Cardiac fibroblast (primary cell): Measurements from ENCODE around the gene AEN.

Experiments used
- DNase-seq, 2 donors: peaks; one replicate each; pipeline versions ENCODE4 v3.0.0 to v3.0.0-alpha.2; 2010; ENCODE audit warnings: low read depth in 2 of 2
- H3K4me3 ChIP-seq, 2 donors: replicated peaks in 1 of 2; 1 replicate in 1 of 2; 2 replicates in 1 of 2; pipeline ENCODE4 v1.5.1; 2011; ENCODE audit warnings: low read depth in 2 of 2, low read length in 2 of 2, mild to moderate bottlenecking in 2 of 2, moderate library complexity in 1 of 2
- TF ChIP-seq, protein P1 (sequence below): IDR thresholded peaks from one replicate; pipeline ENCODE4 v1.5.1; 2011; ENCODE audit warnings: low read depth, mild to moderate bottlenecking, low read length, inconsistent platforms

Gene AEN

DNA sequence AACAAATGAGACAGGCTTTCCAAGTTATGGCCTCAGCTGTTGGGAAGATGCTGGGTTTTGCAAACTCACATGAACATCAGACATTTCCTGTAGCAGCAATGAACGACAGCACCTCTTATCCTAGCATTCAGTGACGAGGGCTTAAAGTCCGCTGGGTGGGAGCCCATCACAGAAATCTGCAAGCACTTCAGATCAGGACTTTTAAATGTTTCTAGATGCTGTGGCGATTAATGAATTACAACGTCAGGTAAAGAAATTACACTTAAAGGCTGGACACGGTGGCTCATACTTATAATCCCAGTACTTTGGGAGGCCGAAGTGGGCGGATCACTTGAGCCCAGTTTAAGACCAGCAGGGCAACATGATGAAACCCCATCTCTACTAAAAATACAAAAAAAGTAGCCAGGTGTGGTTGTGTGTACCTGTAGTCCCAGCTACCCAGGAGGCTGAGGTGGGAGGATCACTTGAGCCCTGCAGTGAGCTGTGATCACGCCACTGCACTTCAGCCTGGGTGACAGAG is 3.9 kb downstream of the AEN start:
- TF ChIP-seq, protein P1, sequence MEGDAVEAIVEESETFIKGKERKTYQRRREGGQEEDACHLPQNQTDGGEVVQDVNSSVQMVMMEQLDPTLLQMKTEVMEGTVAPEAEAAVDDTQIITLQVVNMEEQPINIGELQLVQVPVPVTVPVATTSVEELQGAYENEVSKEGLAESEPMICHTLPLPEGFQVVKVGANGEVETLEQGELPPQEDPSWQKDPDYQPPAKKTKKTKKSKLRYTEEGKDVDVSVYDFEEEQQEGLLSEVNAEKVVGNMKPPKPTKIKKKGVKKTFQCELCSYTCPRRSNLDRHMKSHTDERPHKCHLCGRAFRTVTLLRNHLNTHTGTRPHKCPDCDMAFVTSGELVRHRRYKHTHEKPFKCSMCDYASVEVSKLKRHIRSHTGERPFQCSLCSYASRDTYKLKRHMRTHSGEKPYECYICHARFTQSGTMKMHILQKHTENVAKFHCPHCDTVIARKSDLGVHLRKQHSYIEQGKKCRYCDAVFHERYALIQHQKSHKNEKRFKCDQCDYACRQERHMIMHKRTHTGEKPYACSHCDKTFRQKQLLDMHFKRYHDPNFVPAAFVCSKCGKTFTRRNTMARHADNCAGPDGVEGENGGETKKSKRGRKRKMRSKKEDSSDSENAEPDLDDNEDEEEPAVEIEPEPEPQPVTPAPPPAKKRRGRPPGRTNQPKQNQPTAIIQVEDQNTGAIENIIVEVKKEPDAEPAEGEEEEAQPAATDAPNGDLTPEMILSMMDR, result no peak
- DNase-seq, result no peak
- H3K4me3 ChIP-seq, result no peak overlapping the region

DNA sequence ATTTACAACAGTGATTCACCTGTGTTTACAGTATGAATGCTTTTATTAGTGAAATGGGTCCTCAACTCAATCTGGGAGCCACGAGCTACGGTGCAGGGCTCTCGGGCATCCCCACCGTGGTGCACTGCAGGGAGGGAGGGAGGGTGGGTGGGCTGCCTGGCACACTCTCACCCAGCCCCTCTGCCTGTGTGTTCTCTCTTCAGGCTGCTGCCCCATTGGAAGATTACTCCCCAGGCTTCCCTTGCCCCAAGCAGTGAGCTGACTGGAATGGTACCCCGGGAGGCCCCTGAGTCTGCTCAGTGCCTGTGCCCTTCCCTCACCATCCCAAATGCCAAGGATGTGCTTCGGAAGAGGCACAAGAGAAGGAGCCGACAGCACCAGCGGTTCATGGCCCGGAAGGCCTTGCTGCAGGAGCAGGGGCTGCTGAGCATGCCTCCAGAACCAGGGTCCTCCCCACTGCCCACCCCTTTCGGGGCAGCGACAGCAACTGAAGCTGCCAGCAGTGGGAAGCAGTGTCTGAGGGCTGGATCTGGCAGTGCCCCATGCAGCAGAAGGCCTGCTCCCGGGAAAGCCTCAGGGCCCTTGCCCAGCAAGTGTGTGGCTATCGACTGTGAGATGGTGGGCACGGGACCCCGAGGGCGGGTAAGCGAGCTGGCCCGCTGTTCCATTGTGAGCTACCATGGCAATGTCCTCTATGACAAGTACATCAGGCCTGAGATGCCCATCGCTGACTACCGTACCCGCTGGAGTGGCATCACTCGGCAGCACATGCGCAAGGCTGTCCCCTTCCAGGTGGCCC is 5.0 kb downstream of the AEN start:
- TF ChIP-seq, protein P1, result no peak
- no peak overlapping the region for H3K4me3 ChIP-seq
- DNase-seq, result no peak

DNA sequence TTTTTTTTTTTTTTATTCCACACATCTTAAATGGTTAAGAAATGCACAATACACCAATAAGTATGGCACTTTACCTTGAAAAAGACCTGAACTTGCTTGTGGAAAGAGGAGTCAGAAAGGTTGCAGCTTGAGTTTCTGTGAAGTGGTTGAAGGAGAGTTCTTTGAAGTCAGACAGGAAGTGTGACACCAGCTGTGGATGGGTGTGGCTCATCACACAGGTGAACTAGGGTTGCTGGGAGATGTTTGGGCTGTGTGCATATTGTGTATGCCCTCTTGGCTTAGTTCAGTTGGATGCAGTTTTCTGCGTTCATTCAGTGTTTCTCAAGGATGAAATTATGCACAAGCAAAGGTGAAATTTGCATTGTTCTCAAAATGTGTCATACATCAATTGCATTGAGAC is 6.3 kb downstream of the AEN start:
- no peak for DNase-seq
- H3K4me3 ChIP-seq, result no peak overlapping the region
- TF ChIP-seq, protein P1, result no peak

DNA sequence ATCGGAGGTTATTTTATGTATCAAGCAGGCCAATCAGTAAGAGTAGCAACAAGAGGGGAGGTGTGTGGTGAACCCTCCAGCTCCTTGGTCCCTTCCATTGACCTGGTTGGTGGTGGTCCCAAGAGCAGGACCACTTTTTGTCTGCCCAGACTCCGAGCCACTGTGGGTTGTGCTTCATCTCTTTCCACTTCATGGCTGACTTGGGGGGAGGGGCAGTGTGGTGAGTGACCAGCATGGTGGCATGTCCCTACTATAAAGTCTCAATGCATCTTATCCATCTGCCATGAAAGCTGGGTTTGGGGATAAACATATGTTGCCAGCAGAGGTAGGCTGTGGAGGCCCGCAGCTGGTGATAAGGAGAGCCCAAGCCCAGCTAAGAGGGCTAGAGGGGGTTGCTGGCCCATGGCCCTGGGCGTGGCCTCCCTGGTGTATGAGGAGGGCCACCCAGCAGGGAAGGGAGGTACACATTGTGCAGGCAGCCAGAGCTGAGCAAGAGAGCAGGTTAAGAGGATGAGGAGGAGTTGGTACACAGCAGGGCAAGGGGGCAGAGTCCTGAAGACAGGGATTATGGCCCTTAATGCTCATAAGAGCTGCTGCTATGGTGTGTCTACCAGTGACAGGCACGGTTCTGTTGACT is 7.0 kb downstream of the AEN start:
- TF ChIP-seq, protein P1, result no peak
- H3K4me3 ChIP-seq, result no peak overlapping the region
- no peak for DNase-seq

DNA sequence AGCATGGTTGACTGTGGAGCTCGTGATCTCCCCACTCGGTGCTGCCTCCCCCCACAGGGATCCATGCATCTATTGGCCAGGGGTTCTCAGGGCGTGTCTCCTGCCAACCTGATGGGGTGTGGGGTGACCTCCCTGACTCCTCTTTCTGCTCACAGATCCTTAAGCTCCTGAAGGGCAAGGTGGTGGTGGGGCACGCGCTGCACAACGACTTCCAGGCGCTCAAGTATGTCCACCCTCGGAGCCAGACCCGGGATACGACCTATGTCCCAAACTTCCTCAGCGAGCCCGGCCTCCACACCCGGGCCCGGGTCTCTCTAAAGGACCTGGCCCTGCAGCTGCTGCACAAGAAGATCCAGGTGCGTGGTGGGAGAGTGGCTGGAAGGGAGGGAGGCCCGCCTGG is 7.9 kb downstream of the AEN start:
- no peak overlapping the region for H3K4me3 ChIP-seq
- no peak for DNase-seq
- TF ChIP-seq, protein P1, result no peak

DNA sequence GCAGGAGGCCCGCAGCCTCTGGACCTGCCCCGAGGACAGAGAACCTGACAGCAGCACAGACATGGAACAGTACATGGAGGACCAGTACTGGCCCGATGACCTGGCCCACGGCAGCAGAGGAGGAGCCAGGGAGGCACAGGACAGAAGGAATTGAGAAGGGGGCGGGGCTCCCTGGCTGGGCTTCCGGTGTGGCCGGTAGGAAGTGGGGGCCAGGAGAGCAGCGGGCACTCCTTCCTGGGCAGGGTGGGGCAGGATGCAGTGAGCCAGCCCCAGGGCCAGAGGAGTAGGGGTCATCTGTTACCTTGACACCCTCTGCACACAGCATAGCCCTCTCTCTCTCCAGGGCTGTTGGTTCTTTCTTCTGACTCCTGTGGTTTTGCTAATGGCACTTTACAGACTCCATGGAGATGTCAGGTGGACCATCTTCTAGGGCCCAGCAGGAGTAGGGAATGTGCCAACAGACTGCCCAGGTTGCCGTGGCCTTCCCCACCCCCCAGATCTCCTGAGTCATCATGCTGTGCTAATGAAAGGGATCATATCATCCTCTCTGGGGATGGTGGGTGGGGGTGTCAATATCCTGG is 9.1 kb downstream of the AEN start:
- no peak for DNase-seq
- no peak overlapping the region for H3K4me3 ChIP-seq
- TF ChIP-seq, protein P1, result no peak
